IPS DF 6.9 (cell line): ENCODE data around the gene GFPT1.

Experiments used
- DNase-seq: peaks from one replicate; pipeline ENCODE4 v3.0.0-alpha.2; 2013; ENCODE audit warnings: low read depth, low spot score
- H3K27ac ChIP-seq: one replicate; pipeline ENCODE4 v1.5.1; 2013; ENCODE audit warnings: low read length, control low read depth
- H3K27me3 ChIP-seq: 2 replicates; pipeline ENCODE4 v1.6.1; 2013; ENCODE audit warnings: mild to moderate bottlenecking, low read length; ENCODE audit not compliant: control insufficient read depth, insufficient read depth
- H3K36me3 ChIP-seq: 2 replicates; pipeline ENCODE4 v1.6.1; 2013; ENCODE audit warnings: low read length; ENCODE audit not compliant: control insufficient read depth, insufficient read depth
- H3K4me1 ChIP-seq: 2 replicates; pipeline ENCODE4 v1.6.1; 2013; ENCODE audit warnings: low read length; ENCODE audit not compliant: control insufficient read depth, insufficient read depth
- H3K4me3 ChIP-seq: 2 replicates; pipeline ENCODE4 v1.5.1; 2013; ENCODE audit warnings: mild to moderate bottlenecking, low read length
- H3K9me3 ChIP-seq: 2 replicates; pipeline ENCODE4 v1.6.1; 2013; ENCODE audit warnings: low read length, inconsistent platforms; ENCODE audit not compliant: control insufficient read depth, insufficient read depth
- WGBS: extraction: QIAGEN DNeasy Blood & Tissue Kit; methylation state at CpG from one replicate; pipeline ENCODE4 v1.1.7; 2013; ENCODE audit warnings: mixed read lengths, missing lambda C conversion rate; ENCODE audit not compliant: insufficient read length, insufficient coverage; 5-methylcytosine and 5-hydroxymethylcytosine counted together

Gene GFPT1

DNA sequence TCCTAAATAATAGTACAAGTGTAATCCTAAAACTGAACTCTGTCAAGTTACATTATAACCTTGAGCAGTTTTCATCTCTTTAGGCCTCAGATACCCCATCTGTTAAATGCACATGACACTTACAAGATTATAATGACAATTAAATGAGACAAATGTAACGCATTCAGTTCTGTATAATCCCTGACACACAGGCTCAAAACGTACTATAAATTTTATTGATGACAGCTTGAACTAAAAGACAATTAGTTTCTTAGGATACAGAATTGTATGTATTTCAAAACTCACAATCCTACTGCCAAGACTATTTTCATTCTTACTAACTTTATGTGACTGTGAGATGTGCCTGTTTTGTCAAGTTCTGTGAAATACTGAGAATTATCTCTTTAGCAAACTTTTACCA, 56.2 kb downstream of the GFPT1 start:
- WGBS: no CpG with 5 or more reads among the region's 2 CpGs
- Histone ChIP-seq H3K36me3 (peaks cover 2% of the 10 kb centered on the region; the same call in 1 of the 2 replicates), H3K9me3 (no peaks in the 10 kb centered on the region), H3K4me3 (no peak overlapping the region), H3K27ac (no peak overlapping the region), H3K27me3 (no peaks in the 10 kb centered on the region), H3K4me1 (no peaks in the 10 kb centered on the region)
- no peak for DNase-seq

GRCh38 chr2:69322631-69323030, 64.4 kb downstream of the GFPT1 start:
- WGBS: no CpG with 5 or more reads among the region's 1 CpG
- H3K9me3 ChIP-seq: no peaks in the 10 kb centered on the region
- no peaks in the 10 kb centered on the region; the same call in 1 of the 2 replicates for H3K36me3 ChIP-seq
- no peak overlapping the region for H3K27ac ChIP-seq
- DNase-seq: no peak
- no peaks in the 10 kb centered on the region for H3K27me3 ChIP-seq
- no peak overlapping the region for H3K4me3 ChIP-seq
- no peaks in the 10 kb centered on the region for H3K4me1 ChIP-seq

GRCh38 chr2:69316550-69316949, 70.5 kb downstream of the GFPT1 start:
- DNase-seq: no peak
- Histone ChIP-seq H3K36me3 (no peaks in the 10 kb centered on the region), H3K4me3 (no peak overlapping the region), H3K9me3 (no peaks in the 10 kb centered on the region), H3K27ac (no peak overlapping the region), H3K4me1 (no peaks in the 10 kb centered on the region), H3K27me3 (no peaks in the 10 kb centered on the region)

DNA sequence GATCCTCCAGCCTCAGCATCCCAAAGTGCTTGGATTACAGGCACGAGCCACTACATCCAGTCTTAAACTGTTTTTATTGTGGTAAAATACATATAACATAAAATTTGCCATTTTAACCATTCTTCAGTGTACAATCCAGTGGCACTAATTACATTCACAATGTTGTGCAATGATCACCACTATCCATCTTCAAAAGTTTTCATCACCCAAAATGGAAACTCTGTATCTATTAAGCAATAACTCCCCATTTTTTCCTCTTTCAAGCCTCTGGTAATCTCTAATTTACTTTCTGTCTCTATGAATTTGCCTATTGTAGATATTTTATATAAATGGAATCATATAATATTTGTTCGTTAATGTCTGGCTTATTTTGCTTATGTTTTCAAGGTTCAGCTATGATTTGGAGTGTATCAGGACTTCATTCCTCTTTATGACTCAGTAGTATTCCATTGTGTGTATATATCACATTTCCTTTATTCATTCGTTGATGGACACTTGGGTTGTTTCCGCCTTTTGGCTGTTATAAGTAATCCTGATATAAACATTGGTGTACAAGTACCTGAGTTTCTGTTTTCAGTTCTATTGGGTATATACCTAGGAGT, 71.8 kb downstream of the GFPT1 start:
- Histone ChIP-seq H3K27ac (no peak overlapping the region), H3K36me3 (no peaks in the 10 kb centered on the region), H3K9me3 (no peaks in the 10 kb centered on the region), H3K27me3 (no peaks in the 10 kb centered on the region), H3K4me1 (no peaks in the 10 kb centered on the region), H3K4me3 (no peak overlapping the region)
- WGBS: no CpG with 5 or more reads among the region's 4 CpGs
- DNase-seq: no peak

GRCh38 chr2:69311024-69311416, 76.0 kb downstream of the GFPT1 start:
- H3K4me1 ChIP-seq: peaks cover 2% of the 10 kb centered on the region
- peaks cover 2% of the 10 kb centered on the region; the same call in 1 of the 2 replicates for H3K27me3 ChIP-seq
- WGBS: no CpG with 5 or more reads among the region's 2 CpGs
- H3K4me3 ChIP-seq: no peak overlapping the region
- DNase-seq: no peak
- no peaks in the 10 kb centered on the region for H3K9me3 ChIP-seq
- H3K27ac ChIP-seq: no peak overlapping the region
- no peaks in the 10 kb centered on the region for H3K36me3 ChIP-seq

DNA sequence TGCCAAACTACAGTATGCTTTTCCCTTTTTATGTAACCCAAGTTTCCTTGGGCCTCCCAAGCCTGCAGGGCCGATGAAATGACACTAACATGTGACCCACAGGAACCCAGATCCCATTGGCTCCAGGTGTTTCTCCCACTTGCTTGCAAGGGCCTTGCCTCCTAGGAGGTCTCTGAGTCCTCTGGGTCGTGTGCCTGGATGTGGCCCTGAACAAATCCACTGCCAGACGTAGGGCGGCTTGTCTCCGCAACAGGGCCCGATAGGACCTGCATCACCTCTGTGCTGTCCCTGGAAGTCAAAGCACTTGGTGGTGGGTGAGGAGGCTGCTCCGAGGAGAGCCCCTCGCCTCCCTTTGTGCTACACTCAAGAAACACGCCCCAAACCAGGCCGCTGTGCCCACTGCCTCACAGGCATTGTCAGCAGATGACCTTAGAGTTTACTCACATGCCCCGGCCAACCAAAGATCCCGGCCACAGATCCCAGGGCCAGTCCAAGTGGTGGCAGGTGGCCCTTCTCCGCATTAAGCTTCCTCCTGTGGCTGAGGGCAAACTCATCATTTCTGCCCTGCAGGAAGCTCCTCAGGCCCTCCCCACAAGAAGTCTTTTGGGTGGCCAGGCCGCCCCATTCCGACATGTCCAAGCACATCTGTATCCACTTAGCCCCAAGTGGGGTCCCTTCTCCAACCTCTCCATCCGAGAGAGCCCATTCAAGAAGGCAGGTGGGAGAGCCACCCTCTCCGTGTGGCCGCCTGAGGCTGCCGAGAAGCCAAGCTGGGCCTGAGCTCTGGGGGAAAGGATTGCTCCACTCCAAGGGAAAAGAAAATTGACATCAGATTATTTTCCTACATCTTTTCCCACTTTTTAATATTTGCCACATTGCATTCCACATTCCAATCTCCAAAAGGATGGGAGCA, 76.7 kb downstream of the GFPT1 start:
- DNase-seq: no peak
- H3K27ac ChIP-seq: no peak overlapping the region
- H3K4me3 ChIP-seq: no peak overlapping the region
- no CpG with 5 or more reads among the region's 19 CpGs for WGBS
- peaks cover 2% of the 10 kb centered on the region for H3K4me1 ChIP-seq
- peaks cover 7% of the 10 kb centered on the region; the same call in 1 of the 2 replicates for H3K27me3 ChIP-seq
- no peaks in the 10 kb centered on the region for H3K9me3 ChIP-seq
- no peaks in the 10 kb centered on the region for H3K36me3 ChIP-seq

DNA sequence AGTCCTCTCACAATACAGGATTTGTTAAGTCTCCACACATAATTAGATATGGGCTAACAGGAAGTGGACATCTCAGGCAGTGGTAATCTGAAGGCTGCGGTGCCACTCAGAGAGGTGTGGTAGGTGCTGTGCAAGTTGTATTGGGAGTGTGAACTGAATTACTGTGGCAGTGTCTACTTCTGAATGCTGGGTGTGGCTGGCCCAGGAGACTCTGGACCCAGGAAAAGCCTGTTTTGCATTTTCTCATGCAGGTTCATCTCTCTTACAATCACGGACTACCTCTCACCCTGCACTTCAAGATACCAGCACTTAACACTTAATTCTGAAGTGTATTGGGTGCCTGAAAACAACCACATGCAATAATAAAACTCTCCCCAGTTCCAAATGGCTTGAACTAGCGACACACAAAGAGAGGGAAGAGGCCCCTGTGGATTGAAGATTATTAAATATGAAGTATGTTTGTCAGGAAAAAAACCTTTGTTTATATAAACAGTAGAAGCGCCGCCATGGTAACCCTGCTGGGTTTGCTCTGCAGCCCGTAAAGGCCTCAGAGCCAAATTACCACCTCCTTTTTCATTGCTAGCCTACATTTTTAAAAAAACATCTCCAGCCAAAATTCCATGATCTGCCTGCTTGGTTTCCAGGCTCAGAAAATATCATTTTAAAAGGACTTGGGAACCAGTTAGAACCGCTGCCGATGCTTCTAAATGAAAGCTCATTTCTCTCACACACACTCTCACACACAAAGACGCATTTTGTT, 77.5 kb downstream of the GFPT1 start:
- no peak overlapping the region for H3K27ac ChIP-seq

DNA sequence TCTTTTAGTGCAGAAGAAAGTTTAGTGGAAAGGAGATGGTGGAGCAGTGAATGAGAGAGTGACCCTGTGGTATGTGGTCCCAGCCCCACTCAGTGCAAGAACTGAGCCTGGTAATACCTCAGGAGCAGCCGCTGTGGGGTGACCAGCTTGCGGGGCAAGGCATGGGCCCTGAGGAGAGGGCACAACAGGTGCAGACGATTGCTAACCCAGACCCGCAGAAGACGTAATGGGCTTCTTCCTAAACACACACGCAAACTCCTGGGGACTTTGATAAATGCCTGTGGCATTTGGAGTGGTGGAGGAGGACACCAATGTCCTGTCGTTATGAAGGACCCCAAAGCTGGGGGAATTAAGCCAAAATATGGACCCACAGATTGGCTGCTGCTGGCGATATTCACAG, 78.7 kb downstream of the GFPT1 start:
- Histone ChIP-seq H3K9me3 (no peaks in the 10 kb centered on the region), H3K4me3 (no peak overlapping the region), H3K36me3 (no peaks in the 10 kb centered on the region), H3K4me1 (peaks cover 2% of the 10 kb centered on the region), H3K27me3 (peaks cover 7% of the 10 kb centered on the region; the same call in 1 of the 2 replicates), H3K27ac (no peak overlapping the region)
- DNase-seq: no peak
- no CpG with 5 or more reads among the region's 8 CpGs for WGBS

More for the DNA sequence above, 77.5 kb downstream of the GFPT1 start:
- Histone ChIP-seq H3K27me3 (peaks cover 7% of the 10 kb centered on the region; the same call in 1 of the 2 replicates), H3K4me3 (no peak overlapping the region), H3K9me3 (no peaks in the 10 kb centered on the region), H3K36me3 (no peaks in the 10 kb centered on the region), H3K4me1 (peaks cover 2% of the 10 kb centered on the region)
- WGBS: no CpG with 5 or more reads among the region's 9 CpGs
- DNase-seq: no peak

GRCh38 chr2:69307579-69308064, 79.4 kb downstream of the GFPT1 start:
- Histone ChIP-seq H3K4me1 (peaks cover 2% of the 10 kb centered on the region), H3K27ac (no peak overlapping the region), H3K36me3 (no peaks in the 10 kb centered on the region), H3K9me3 (no peaks in the 10 kb centered on the region), H3K27me3 (peaks cover 7% of the 10 kb centered on the region; the same call in 1 of the 2 replicates), H3K4me3 (no peak overlapping the region; the same call in 1 of the 2 replicates)
- WGBS: no CpG with 5 or more reads among the region's 17 CpGs
- no peak for DNase-seq
